ENCODE data around the gene AHCTF1. TPM values are rescaled to one million over a fixed set of nuclear protein-coding genes. Genes with fewer than 3 reads are reported as not detected.

Gene AHCTF1
- total and polyA plus RNA-seq, 2 donors (not counting 3 experiments of a cell fraction or from before 2014, with no cell fraction given), result 5.5 to 32.1 TPM

GRCh38 chr1:246794828-246795671 lies 136.7 kb downstream of the AHCTF1 start:
- TF ChIP-seq POLR2A (IDR thresholded peaks at IDR 0.05; ENCODE audit: low read depth, low read length), result no peak
- TF ChIP-seq GATA2 (IDR thresholded peaks at IDR 0.05; ENCODE audit: insufficient read depth, insufficient read length, low read depth, low read length), result no peak
- TF ChIP-seq MYC (IDR thresholded peaks at IDR 0.05; ENCODE audit: low read depth, low read length), result no peak
- TF ChIP-seq FOS (IDR thresholded peaks at IDR 0.05; ENCODE audit: borderline replicate concordance, insufficient read depth, low read length), result no peak
- no peak for TF ChIP-seq MAX (IDR thresholded peaks at IDR 0.05; ENCODE audit: insufficient read depth, insufficient read length)
- TF ChIP-seq CTCF (IDR thresholded peaks at IDR 0.05; ENCODE audit: extremely low read depth in 1 of 2, insufficient read depth in 1 of 2, low read depth in 1 of 2, low read length in 2 of 2), result no peak
- no peak for TF ChIP-seq POLR2AphosphoS5 (IDR thresholded peaks at IDR 0.05; ENCODE audit: insufficient read depth, low read depth, low read length)
- no peak for TF ChIP-seq EZH2 (IDR thresholded peaks at IDR 0.05; ENCODE audit: borderline replicate concordance, low read depth, low read length, severe bottlenecking)
- no peak for TF ChIP-seq JUN (IDR thresholded peaks at IDR 0.05; ENCODE audit: borderline replicate concordance, insufficient read depth, insufficient read length, low read depth)
- Histone ChIP-seq H3K36me3 (ENCODE audit: control insufficient read depth in 2 of 2, extremely low read depth in 1 of 2, insufficient read depth in 2 of 2, low read length in 2 of 2) (no peaks in the 10 kb centered on the region), H3K9me3 (replicated peaks; ENCODE audit: control insufficient read depth, insufficient read depth, low read length) (no peaks in the 10 kb centered on the region), H3K4me1 (ENCODE audit: control insufficient read depth, extremely low read depth, insufficient read depth, low read length) (no peaks in the 10 kb centered on the region), H3K9me1 (replicated peaks; ENCODE audit: control insufficient read depth, extremely low read depth, insufficient read depth, low read length) (no peaks in the 10 kb centered on the region), H3K4me3 (replicated peaks in 1 of 3; ENCODE audit: insufficient read depth in 1 of 3, low read depth in 1 of 3, low read length in 3 of 3) (no peak overlapping the region), H4K20me1 (replicated peaks; ENCODE audit: control insufficient read depth, extremely low read depth, insufficient read depth, low read length) (no peaks in the 10 kb centered on the region), H3K27ac (ENCODE audit: insufficient read depth, low read depth, low read length) (no peak overlapping the region), H3K79me2 (ENCODE audit: control insufficient read depth, insufficient read depth, low read length) (no peaks in the 10 kb centered on the region), H3K9ac (replicated peaks; ENCODE audit: extremely low read depth, insufficient read depth, low read length) (no peak overlapping the region), H3K4me2 (ENCODE audit: insufficient read depth, low read length) (no peak overlapping the region), H3K27me3 (ENCODE audit: control insufficient read depth in 2 of 2, insufficient read depth in 2 of 2, low read length in 2 of 2) (no peaks in the 10 kb centered on the region), H2AFZ (ENCODE audit: low read depth, low read length) (no peak overlapping the region)
- FAIRE-seq (no peak), DNase-seq (ENCODE audit: low read depth, low spot score) (no peak)
- ChIA-PET POLR2A (no interaction called here), CTCF (no interaction called here)
- dilution Hi-C loops (cut with MboI; ENCODE audit: extremely low pct_ligation_motif_present, low sequenced_read_pairs), result no loop called here
- intact Hi-C loops (cut with micrococcal nuclease), result no loop called here
- BruUV-seq (replicated peaks), result no TSS peak

Data from endothelial cell of umbilical vein (primary cell).